DND-41 (cell line): Measurements from ENCODE around the gene MFSD6.
"Not testable (repeated sequence)": the region's sequence is repeated elsewhere in the genome, so short reads cannot be mapped to it uniquely, and the experiment has no call there.

Experiments used
- ATAC-seq: fragments of 200-7000 bp; cut with Tn5 transposase; 3 replicates; pipeline ENCODE4 v1.9.1; 2021; ENCODE audit warnings: low read depth; ENCODE audit not compliant: insufficient read depth
- DNase-seq: peaks from one replicate; pipeline ENCODE4 v3.0.0-alpha.2; 2020
- H2AFZ ChIP-seq: 2 replicates; pipeline ENCODE4 v1.6.0; 2012; ENCODE audit warnings: low read depth, low read length
- H3K27ac ChIP-seq: 2 replicates; pipeline ENCODE4 v1.5.1; 2012; ENCODE audit warnings: low read length, inconsistent platforms
- H3K27me3 ChIP-seq: fragments of 200-600 bp; sonication (generic); 2 replicates; pipeline ENCODE4 v1.6.0; 2012; ENCODE audit warnings: low read length, mild to moderate bottlenecking, inconsistent platforms; ENCODE audit not compliant: insufficient read depth, poor library complexity
- H3K36me3 ChIP-seq: 2 replicates; pipeline ENCODE4 v1.5.1; 2012; ENCODE audit warnings: low read length, inconsistent platforms; ENCODE audit not compliant: insufficient read depth
- H3K4me1 ChIP-seq: 2 replicates; pipeline ENCODE4 v1.5.1; 2012; ENCODE audit warnings: mild to moderate bottlenecking, low read length; ENCODE audit not compliant: insufficient read depth
- H3K4me2 ChIP-seq: 2 replicates; pipeline ENCODE4 v1.6.0; 2012; ENCODE audit warnings: mild to moderate bottlenecking, moderate library complexity, low read length, inconsistent platforms; ENCODE audit not compliant: insufficient read depth
- H3K4me3 ChIP-seq, 2 experiments: fragments of 200-600 bp in 1 of 2; shearing (Covaris generic) in 1 of 2; 2 replicates each; pipeline ENCODE4 v1.5.1; 2012 to 2016; ENCODE audit warnings: inconsistent platforms in 2 of 2, low read length in 2 of 2, mild to moderate bottlenecking in 2 of 2, low read depth in 1 of 2, moderate library complexity in 1 of 2
- H3K79me2 ChIP-seq: 2 replicates; pipeline ENCODE4 v1.6.0; 2012; ENCODE audit warnings: low read length, inconsistent platforms; ENCODE audit not compliant: insufficient read depth
- H3K9ac ChIP-seq: 2 replicates; pipeline ENCODE4 v1.6.0; 2012; ENCODE audit warnings: low read depth, mild to moderate bottlenecking, inconsistent platforms, low read length, moderate library complexity
- H3K9me3 ChIP-seq: 2 replicates; pipeline ENCODE4 v1.5.1; 2012; ENCODE audit warnings: low read length, moderate library complexity, mild to moderate bottlenecking, inconsistent platforms; ENCODE audit not compliant: insufficient read depth, severe bottlenecking
- H4K20me1 ChIP-seq: 2 replicates; pipeline ENCODE4 v1.6.0; 2012; ENCODE audit warnings: low read length; ENCODE audit not compliant: insufficient read depth
- EZH2 ChIP-seq: IDR thresholded peaks from 3 replicates; pipeline ENCODE4 v1.6.1; 2012; ENCODE audit warnings: borderline replicate concordance, low read depth, mild to moderate bottlenecking, moderate library complexity, low read length, inconsistent platforms; ENCODE audit not compliant: severe bottlenecking
- TF ChIP-seq, protein P1 (sequence below): IDR thresholded peaks from 2 replicates; pipeline ENCODE4 v1.5.1; 2012; ENCODE audit warnings: borderline replicate concordance, low read length, moderate library complexity, mild to moderate bottlenecking; ENCODE audit not compliant: poor library complexity, severe bottlenecking; ENCODE audit errors: extremely low read depth

MFSD6 gene

DNA sequence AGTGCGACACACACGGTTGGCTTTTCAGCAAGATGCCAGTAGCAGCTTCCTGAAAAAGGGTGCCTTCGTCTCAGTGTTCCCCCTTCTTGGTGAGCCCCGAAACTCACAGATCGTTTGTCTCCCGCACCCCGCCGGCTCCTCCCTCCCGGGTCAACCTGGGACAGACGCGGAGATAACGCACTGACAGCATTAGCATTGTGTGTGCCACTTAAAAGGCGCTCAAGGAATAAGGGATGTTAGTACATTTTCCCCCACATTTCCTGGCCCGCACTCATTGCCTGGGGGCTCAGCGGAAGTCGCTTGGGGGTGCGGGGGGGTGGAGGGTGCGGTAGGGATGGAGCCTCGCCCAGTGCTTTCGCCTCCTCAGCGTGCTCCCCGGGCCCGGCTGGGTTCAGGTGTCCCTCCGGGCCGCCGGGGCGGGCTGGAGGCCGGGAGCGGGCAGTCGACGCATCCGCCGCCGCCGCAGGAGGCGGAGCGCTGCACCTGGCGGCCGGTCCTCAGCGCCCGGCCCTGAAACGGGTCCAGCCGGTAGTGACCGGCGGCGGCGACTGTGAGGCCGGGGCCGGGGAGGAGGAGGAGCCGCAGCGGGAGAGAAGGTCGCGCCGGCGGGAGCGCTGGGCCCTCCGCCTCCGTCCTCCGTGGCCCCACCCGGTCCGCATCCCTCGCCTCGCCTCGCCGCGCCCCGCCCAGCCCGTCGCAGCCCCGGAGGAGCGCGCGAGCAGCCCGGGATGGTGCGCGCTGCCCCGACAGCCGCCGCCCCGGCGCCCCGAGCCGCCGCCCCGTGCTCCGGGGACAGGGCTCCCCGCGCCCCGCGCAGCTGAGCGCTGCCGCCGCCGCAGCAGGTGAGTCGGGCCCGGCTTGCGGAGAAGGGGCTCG, at the start of gene MFSD6:
Gene MFSD6, plus strand, starts transcription at position 694 of the 876 bp plus-strand sequence. CDS start 27,675 bp downstream, outside the sequence.
- Histone ChIP-seq H3K9me3 (no peaks in the 10 kb centered on the region), H3K36me3 (no peaks in the 10 kb centered on the region), H2AFZ (peak within 1 kb of the TSS; percentile 90), H3K4me2 (peak within 1 kb of the TSS; percentile 91), H3K4me1 (peaks cover 31% of the 10 kb centered on the region), H3K27me3 (no peaks in the 10 kb centered on the region), H3K4me3 (peak within 1 kb of the TSS; percentile 50 to 63), H3K79me2 (peaks cover 23% of the 10 kb centered on the region), H3K9ac (peak within 1 kb of the TSS; percentile 66), H3K27ac (peak within 1 kb of the TSS; percentile 86), H4K20me1 (no peaks in the 10 kb centered on the region)
- ATAC-seq (peak; percentile 60), DNase-seq (peak; percentile 67)
- TF ChIP-seq, protein P1, sequence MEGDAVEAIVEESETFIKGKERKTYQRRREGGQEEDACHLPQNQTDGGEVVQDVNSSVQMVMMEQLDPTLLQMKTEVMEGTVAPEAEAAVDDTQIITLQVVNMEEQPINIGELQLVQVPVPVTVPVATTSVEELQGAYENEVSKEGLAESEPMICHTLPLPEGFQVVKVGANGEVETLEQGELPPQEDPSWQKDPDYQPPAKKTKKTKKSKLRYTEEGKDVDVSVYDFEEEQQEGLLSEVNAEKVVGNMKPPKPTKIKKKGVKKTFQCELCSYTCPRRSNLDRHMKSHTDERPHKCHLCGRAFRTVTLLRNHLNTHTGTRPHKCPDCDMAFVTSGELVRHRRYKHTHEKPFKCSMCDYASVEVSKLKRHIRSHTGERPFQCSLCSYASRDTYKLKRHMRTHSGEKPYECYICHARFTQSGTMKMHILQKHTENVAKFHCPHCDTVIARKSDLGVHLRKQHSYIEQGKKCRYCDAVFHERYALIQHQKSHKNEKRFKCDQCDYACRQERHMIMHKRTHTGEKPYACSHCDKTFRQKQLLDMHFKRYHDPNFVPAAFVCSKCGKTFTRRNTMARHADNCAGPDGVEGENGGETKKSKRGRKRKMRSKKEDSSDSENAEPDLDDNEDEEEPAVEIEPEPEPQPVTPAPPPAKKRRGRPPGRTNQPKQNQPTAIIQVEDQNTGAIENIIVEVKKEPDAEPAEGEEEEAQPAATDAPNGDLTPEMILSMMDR: no peak
- TF ChIP-seq EZH2: no peak

DNA sequence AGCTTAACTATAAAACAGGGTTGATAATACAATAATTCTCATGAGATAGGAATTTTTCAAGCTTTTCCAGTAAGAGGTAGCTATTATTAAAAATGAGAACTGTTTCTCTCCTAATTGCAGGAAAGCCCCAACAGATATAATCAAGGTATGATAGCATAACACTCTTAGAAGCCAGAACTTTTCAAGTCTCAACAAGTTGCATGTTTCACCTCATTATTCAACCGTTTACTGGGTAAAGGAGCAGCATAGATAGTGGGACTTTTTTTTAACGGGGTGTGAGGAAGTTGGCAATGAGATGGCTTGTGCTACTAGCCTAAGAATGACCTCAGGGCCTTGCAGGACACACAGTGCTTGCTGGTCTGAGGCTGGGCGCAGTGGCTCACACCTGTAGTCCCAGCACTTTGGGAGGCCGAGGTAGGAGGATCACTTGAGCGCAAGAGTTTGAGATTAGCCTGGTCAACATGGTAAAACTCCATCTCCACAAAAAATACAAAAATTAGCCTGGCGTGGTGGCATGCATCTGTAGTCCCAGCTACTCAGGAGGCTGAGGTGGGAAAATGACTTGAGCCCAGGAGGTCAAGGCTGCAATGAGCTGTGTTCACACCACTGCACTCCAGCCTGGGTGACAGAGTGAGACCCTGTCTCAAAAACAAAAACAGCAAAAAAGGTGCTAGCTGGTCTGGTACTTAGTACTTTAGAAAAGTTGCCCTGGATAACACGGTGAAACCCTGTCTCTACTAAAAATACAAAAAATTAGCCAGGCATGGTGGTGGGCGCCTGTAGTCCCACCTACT, 49.3 kb upstream of the MFSD6 start:
- H3K4me3 ChIP-seq, H3K79me2 ChIP-seq, H4K20me1 ChIP-seq, DNase-seq, H2AFZ ChIP-seq, H3K9me3 ChIP-seq, H3K27me3 ChIP-seq, H3K36me3 ChIP-seq, ATAC-seq, H3K9ac ChIP-seq: not testable (repeated sequence)
- 0 out of 2 replicates have a peak overlapping the region, but pooled peaks have one; percentile 18 for H3K27ac ChIP-seq
- peak overlapping the region; percentile 64 for H3K4me2 ChIP-seq
- peaks cover 22% of the 10 kb centered on the region for H3K4me1 ChIP-seq

DNA sequence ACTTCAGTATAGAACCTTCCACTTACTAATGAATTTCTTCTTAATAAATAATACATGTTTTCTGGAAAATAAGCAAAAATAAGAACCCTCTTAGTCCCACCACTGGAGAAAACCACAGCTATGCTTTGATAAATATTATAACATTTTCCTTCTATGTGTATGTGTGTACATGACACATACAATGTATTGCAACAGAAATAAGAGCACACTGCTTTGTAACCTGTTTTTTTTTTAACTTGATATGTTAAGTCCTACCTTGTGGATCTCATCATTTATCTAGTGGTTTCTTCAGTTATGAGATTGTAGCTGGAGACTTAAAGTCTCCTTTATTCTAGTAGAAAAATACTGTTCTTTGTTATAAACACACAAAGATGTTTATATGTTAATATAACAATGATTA, 47.6 kb upstream of the MFSD6 start:
- ATAC-seq: no peak
- H4K20me1 ChIP-seq: no peaks in the 10 kb centered on the region
- H3K9ac ChIP-seq: no peak overlapping the region
- TF ChIP-seq EZH2: no peak
- TF ChIP-seq, protein P1: no peak
- peaks cover 22% of the 10 kb centered on the region for H3K4me1 ChIP-seq
- H2AFZ ChIP-seq: peak overlapping the region; percentile 75; the same call in 1 of the 2 replicates
- H3K36me3 ChIP-seq: no peaks in the 10 kb centered on the region
- no peak overlapping the region for H3K27ac ChIP-seq
- DNase-seq: no peak
- peak overlapping the region; percentile 64; the same call in 1 of the 2 replicates for H3K4me2 ChIP-seq
- H3K4me3 ChIP-seq: no peak overlapping the region; a peak in 1 of 4 replicates
- no peaks in the 10 kb centered on the region for H3K79me2 ChIP-seq
- H3K9me3 ChIP-seq: no peaks in the 10 kb centered on the region
- H3K27me3 ChIP-seq: no peaks in the 10 kb centered on the region

DNA sequence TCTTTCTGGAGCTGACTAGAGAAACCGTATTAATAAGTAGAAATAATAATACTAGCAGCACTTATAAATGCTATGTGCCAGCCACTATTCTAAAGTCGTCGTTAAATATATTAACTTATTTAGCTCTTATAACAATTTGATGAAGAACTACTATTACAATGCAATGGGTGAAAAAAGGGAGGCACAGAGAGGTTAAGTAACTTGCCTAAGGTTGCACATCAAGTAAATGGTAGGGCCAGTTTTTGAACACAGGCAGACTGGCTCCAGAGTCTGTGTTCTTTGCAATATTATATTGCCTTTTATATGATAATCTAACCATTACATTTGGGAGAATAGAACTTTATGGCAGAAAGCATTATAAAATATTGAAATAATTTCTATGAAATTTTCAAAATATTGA, 47.2 kb upstream of the MFSD6 start:
- DNase-seq (no peak), ATAC-seq (no peak)
- TF ChIP-seq EZH2: no peak
- TF ChIP-seq, protein P1: no peak
- H4K20me1 ChIP-seq: no peaks in the 10 kb centered on the region
- H3K9me3 ChIP-seq: no peaks in the 10 kb centered on the region
- H2AFZ ChIP-seq: no peak overlapping the region
- no peak overlapping the region for H3K4me2 ChIP-seq
- no peak overlapping the region for H3K27ac ChIP-seq
- H3K4me3 ChIP-seq: no peak overlapping the region
- H3K79me2 ChIP-seq: no peaks in the 10 kb centered on the region
- H3K36me3 ChIP-seq: no peaks in the 10 kb centered on the region
- no peak overlapping the region for H3K9ac ChIP-seq
- no peaks in the 10 kb centered on the region for H3K27me3 ChIP-seq
- H3K4me1 ChIP-seq: peaks cover 22% of the 10 kb centered on the region
